VCaP (cell line): ENCODE results near the gene ART4.

Experiments used
- H3K27ac ChIP-seq: fragments of 450-650 bp; 2 replicates; pipeline ENCODE4 v1.5.1; 2017
- TF ChIP-seq, protein P1 (sequence below): fragments of 450-650 bp; conservative IDR thresholded peaks from 2 replicates; pipeline ENCODE4 v1.5.1; 2017; ENCODE audit warnings: mild to moderate bottlenecking, moderate library complexity

Gene ART4

DNA sequence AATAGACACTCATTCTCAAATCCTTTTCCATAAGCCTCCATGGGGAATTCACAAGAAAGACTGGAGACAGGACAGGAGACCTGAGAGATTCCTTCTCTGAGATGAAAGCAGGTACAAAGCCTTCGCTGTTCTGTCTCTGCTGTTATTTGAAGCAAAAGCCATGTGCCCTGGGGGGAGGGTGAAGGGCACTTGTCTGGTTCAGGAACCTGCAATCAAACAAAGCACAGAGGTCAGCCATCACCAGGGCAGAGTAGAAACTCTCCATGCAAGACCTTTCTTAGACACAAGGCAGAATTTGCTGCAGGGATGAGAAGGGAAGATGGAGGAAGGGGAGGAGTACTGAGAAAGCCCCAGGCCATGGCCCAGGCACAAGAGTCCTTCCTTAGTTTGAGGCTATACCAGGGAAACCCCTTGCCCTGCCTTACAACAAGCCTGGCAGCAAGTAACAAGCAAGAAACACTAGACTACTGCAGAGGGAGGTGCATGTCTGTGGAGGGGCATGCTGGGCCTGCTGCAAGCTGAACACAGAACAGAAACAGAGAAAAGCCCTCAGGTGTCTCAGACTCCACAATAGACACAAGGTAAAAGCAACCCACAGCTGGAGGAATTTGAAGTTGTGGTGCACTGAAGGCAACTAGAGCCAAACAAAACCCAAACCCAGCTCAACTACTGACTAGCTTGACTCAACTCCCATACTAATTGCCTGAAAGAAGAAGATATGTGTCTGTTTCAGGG is 7.8 kb upstream of the ART4 start:
- TF ChIP-seq, protein P1, sequence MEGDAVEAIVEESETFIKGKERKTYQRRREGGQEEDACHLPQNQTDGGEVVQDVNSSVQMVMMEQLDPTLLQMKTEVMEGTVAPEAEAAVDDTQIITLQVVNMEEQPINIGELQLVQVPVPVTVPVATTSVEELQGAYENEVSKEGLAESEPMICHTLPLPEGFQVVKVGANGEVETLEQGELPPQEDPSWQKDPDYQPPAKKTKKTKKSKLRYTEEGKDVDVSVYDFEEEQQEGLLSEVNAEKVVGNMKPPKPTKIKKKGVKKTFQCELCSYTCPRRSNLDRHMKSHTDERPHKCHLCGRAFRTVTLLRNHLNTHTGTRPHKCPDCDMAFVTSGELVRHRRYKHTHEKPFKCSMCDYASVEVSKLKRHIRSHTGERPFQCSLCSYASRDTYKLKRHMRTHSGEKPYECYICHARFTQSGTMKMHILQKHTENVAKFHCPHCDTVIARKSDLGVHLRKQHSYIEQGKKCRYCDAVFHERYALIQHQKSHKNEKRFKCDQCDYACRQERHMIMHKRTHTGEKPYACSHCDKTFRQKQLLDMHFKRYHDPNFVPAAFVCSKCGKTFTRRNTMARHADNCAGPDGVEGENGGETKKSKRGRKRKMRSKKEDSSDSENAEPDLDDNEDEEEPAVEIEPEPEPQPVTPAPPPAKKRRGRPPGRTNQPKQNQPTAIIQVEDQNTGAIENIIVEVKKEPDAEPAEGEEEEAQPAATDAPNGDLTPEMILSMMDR = no peak
- H3K27ac ChIP-seq = no peak overlapping the region

DNA sequence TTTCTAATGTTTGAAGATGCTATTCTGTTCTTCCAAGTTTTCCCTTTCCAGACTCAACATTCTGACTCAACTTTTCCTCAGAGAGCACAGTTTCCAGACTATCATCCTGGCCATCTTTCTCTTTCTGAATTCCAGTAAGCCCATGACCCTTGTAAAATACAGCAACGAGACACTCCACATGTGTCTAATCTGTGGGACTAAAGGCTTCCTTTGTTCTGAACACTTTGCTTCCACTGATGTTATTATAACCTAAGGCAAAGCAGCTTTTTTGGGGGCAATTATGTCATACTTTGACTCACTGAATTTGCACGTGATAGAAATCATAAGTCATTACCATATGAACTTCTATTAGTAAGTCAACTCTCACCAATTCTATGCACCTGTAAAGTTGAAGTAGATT is 6.3 kb upstream of the ART4 start:
- TF ChIP-seq, protein P1 = no peak
- no peak overlapping the region for H3K27ac ChIP-seq

DNA sequence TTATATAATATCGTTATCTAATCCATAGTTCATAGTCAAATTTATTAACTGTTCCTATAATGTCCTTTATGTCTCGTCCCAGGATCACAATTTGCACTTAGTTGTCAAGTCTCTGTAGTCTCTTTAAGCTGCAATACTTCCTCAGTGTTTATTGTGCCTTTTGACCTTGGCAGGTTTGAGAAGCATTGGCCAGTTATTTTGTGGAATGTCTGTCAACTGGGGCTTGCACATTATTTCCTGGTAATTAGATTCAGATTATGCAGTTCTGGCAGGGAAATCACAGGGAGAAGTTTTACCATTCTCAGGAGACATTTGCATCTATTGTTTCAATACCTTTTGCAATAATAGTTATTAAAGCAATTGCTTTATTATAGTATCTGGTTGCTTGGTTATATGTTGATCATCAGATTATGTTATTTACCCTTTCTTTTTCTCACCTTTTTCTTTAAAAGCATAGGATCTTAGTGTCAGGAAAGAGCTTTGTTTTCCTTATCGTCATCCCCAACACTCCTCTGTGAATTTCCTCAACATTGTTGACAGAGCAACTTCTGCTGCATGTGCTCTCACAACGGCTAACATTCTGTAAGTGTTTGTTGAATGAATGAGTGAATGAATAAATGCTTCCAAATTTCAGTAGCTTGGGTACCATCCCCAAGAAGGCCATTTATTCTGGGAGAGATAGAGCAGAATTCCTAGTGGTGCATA is 3.7 kb upstream of the ART4 start:
- TF ChIP-seq, protein P1 = no peak
- H3K27ac ChIP-seq = peak overlapping the region; percentile 93

DNA sequence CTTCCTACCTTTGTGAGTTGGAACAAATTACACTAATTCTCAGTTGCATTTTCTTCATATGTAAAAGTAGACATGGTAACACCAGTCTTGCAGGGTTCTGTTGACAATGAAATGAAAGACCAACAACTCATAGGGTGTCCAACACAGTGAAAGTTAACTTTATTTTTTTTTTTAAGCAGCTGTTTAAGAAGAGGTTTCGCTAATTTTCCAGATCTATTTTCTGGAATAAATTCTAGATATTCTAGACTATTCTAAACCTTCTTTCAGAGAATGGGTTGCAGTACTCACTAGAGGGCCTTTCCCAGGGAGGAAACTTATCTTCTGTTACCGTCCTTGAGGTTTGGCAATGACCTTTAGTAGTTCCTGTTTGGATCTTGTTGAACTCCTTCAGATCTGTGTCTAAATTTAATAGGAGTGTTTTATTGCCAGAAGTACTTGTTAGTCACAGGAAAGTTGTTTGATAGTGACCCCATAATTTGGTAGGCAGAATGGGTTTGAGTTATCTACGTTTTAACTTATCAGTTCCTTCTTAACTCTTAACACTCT is 2.8 kb upstream of the ART4 start:
- TF ChIP-seq, protein P1 = no peak; the same call in 1 of the 2 replicates
- peak overlapping the region; percentile 93 for H3K27ac ChIP-seq

DNA sequence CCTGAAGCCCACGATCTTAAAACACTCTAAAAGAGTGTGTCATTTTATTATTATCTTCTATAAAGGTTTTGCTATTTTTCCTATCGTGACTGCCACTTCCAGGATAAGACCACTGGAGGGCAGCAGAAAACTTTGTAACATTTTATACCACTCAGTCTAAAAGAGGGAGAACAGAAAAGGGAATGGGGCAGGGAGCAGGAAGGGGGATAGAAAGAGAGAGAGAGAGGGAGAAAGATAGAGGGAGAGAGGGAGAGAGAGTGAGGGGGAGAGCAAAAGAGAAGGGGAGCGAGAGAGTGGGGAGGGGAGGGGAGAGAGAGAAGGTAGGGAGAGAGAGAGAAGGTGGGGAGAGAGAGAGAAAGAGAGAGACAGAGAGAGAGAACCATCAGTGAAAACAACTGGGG is 2.0 kb upstream of the ART4 start:
- peak overlapping the region; percentile 93 for H3K27ac ChIP-seq
- TF ChIP-seq, protein P1 = peak; percentile 89

DNA sequence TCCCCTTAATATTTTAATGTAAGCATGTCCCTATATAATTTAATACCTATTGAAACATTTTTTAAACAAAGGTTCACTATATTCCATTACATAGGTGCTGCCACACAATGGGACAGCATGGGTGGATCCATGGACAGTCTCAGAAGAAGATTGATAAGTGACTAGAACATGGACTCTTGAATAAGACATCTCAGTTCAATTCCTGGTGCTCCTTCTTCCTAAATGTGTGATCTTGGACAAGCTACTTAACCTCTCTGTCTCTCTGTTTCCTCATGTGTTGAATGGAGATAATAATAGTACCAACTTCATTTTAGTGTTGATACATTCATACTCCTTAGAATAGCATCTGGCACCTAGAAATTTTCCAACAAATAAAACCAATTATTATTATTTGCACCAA is 1.1 kb upstream of the ART4 start:
- TF ChIP-seq, protein P1 = no peak
- peak overlapping the region; percentile 93; the same call in 1 of the 2 replicates for H3K27ac ChIP-seq

DNA sequence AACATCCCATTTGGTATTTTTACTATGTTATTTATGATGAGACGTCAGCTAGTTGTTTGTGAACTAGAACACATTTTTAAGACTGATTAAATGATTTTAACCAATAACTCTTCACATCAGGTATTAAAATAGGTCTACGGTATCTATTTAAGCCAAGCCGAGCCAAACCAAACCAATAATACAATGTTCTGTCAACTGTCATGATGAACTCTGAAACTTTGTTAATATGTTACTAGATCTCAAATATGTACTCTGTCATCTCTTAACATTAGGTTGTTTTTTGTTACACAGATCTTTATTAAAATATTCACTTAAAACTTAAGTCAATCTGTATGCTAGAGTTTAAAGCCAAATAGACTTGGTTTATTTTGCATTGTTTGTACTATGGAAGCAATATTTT is 1.0 kb downstream of the ART4 start:
- H3K27ac ChIP-seq = peak overlapping the region; percentile 93
- TF ChIP-seq, protein P1 = no peak
